Measurements from ENCODE around the gene TSPY3.
"Not testable (repeated sequence)": the region's sequence is repeated elsewhere in the genome, so short reads cannot be mapped to it uniquely, and the experiment has no call there.

Gene TSPY3, protein sequence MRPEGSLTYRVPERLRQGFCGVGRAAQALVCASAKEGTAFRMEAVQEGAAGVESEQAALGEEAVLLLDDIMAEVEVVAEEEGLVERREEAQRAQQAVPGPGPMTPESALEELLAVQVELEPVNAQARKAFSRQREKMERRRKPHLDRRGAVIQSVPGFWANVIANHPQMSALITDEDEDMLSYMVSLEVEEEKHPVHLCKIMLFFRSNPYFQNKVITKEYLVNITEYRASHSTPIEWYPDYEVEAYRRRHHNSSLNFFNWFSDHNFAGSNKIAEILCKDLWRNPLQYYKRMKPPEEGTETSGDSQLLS

GRCh38 chrY:9398121-9398520 lies at the start of gene TSPY3:
TSS of gene TSPY3 (plus strand) at chrY:9398421. CDS start at chrY:9398467, 46 bp downstream.
- DNase-seq: not testable (repeated sequence)

GRCh38 chrY:9357497-9357896 lies 40.7 kb upstream of the TSPY3 start, which contains the start of gene TSPY8:
TSS of gene TSPY8 (plus strand) at chrY:9357797. CDS start at chrY:9357843, 46 bp downstream.
- DNase-seq: not testable (repeated sequence)

DNA sequence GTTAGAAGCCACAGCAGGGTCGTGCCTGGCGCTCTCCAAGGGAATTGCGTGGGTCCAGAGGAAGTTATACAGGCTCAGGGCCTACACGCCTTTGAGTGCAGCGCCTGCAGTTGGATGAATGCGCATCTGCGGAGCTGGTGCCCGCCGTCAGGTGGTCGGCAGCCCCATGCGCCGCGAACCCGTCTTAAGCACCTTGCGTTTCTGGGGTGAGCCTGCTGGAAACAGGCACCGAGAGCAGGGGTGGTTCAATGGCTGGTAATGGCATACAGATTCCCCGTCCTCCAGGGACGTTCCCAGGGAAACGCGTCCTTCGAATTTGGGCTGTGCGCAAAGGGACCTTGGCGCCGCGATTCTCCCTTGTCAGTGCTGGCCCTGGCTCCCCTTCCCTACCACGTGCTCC lies 1.7 kb upstream of the TSPY3 start:
- not testable (repeated sequence) for DNase-seq
